HCT116 (cell line): ENCODE results near the gene IGSF3.

Experiments used
- ATF3 ChIP-seq: IDR thresholded peaks from 2 replicates; pipeline ENCODE4 v1.6.1; 2012
- CEBPB ChIP-seq: IDR thresholded peaks from 2 replicates; pipeline ENCODE4 v1.6.1; 2012; ENCODE audit warnings: low read depth
- CTCF ChIP-seq, 3 experiments: fragments of 200-600 bp in 1 of 3; sonication (generic) in 1 of 3; IDR thresholded peaks in 2 of 3; conservative IDR thresholded peaks in 1 of 3; 2 replicates each; pipeline ENCODE4 v1.5.1; 2012 to 2017; ENCODE audit warnings: low read depth in 2 of 3, low read length in 2 of 3, antibody characterized with exemption in 1 of 3, borderline replicate concordance in 1 of 3, control low read depth in 1 of 3, mild to moderate bottlenecking in 1 of 3, mixed read lengths in 1 of 3, mixed run types in 1 of 3, moderate library complexity in 1 of 3; ENCODE audit not compliant: insufficient read depth in 1 of 3
- EGR1 ChIP-seq: IDR thresholded peaks from 2 replicates; pipeline ENCODE4 v1.6.1; 2012; ENCODE audit warnings: low read depth
- EZH2 ChIP-seq: fragments of 200-600 bp; sonication (generic); IDR thresholded peaks from 2 replicates; pipeline ENCODE4 v1.6.1; 2017; ENCODE audit warnings: antibody characterized with exemption, mixed run types
- EZH2phosphoT487 ChIP-seq: fragments of 200-600 bp; IDR thresholded peaks from 2 replicates; pipeline ENCODE4 v1.6.1; 2018; ENCODE audit warnings: antibody characterized with exemption, borderline replicate concordance
- MAX ChIP-seq: IDR thresholded peaks from 2 replicates; pipeline ENCODE4 v1.6.1; 2012
- RAD21 ChIP-seq: IDR thresholded peaks from 2 replicates; pipeline ENCODE4 v1.6.1; 2012; ENCODE audit warnings: low read depth, mild to moderate bottlenecking
- REST ChIP-seq: IDR thresholded peaks from 2 replicates; pipeline ENCODE4 v1.6.1; 2012; ENCODE audit warnings: low read depth
- ZBTB33 ChIP-seq: IDR thresholded peaks from 2 replicates; pipeline ENCODE4 v1.6.1; 2011; ENCODE audit warnings: mild to moderate bottlenecking, low read length, moderate library complexity; ENCODE audit not compliant: insufficient replicate concordance; ENCODE audit errors: extremely low read depth
- ZNF274 ChIP-seq: fragments of 200-500 bp; sonication (Bioruptor generic); IDR thresholded peaks from 2 replicates; pipeline ENCODE4 v1.6.1; 2014; ENCODE audit warnings: mild to moderate bottlenecking, low read depth, low read length, inconsistent platforms

GRCh38 chr1:116709666-116710167 is 42.2 kb upstream of the IGSF3 start:
- TF ChIP-seq CTCF (IDR thresholded peaks at IDR 0.05 in 2 of 3, conservative IDR thresholded peaks at IDR 0.05 in 1 of 3; ENCODE audit: borderline replicate concordance in 1 of 3, insufficient read depth in 1 of 3, low read depth in 2 of 3, low read length in 2 of 3), result no peak
- TF ChIP-seq RAD21, result no peak
- no peak for TF ChIP-seq CEBPB
- no peak for TF ChIP-seq REST
- TF ChIP-seq ZBTB33, result no peak
- TF ChIP-seq ZNF274, result no peak
- no peak for TF ChIP-seq EZH2
- TF ChIP-seq ATF3, result no peak
- no peak for TF ChIP-seq MAX
- TF ChIP-seq EZH2phosphoT487, result no peak
- no peak for TF ChIP-seq EGR1
